ENCODE data around the gene CFL1.

CFL1 gene

GRCh38 chr11:65859095-65859811 is 1.3 kb upstream of the CFL1 start:
- peak; percentile 92 for DNase-seq (ENCODE audit: extremely low read depth, low read depth)
- peak; percentile 13 for TF ChIP-seq CTCF (IDR thresholded peaks at IDR 0.05; ENCODE audit: low read depth, low read length, missing control alignments)
- H3K4me3 ChIP-seq (replicated peaks; ENCODE audit: low read depth, low read length) = peak overlapping the region; percentile 80

GRCh38 chr11:65858681-65859087 is 704 bp upstream of the CFL1 start:
- no peak for TF ChIP-seq CTCF (IDR thresholded peaks at IDR 0.05; ENCODE audit: low read depth, low read length, missing control alignments)
- DNase-seq (ENCODE audit: extremely low read depth, low read depth) = no peak
- peak overlapping the region; percentile 80 for H3K4me3 ChIP-seq (replicated peaks; ENCODE audit: low read depth, low read length)

- H3K4me3 ChIP-seq (replicated peaks; ENCODE audit: low read depth, low read length) = peak overlapping the region; percentile 80
- TF ChIP-seq CTCF (IDR thresholded peaks at IDR 0.05; ENCODE audit: low read depth, low read length, missing control alignments) = no peak
- DNase-seq (ENCODE audit: extremely low read depth, low read depth) = no peak
Observed at GRCh38 chr11:65857500-65857852, 504 bp downstream of the CFL1 start.

- H3K4me3 ChIP-seq (replicated peaks; ENCODE audit: low read depth, low read length) = peak overlapping the region; percentile 80
- no peak for TF ChIP-seq CTCF (IDR thresholded peaks at IDR 0.05; ENCODE audit: low read depth, low read length, missing control alignments)
- DNase-seq (ENCODE audit: extremely low read depth, low read depth) = no peak
Observed at GRCh38 chr11:65856689-65857499, 1.1 kb downstream of the CFL1 start.

GRCh38 chr11:65855927-65856363 is 2.0 kb downstream of the CFL1 start:
- H3K4me3 ChIP-seq (replicated peaks; ENCODE audit: low read depth, low read length) = peak overlapping the region; percentile 80
- no peak for TF ChIP-seq CTCF (IDR thresholded peaks at IDR 0.05; ENCODE audit: low read depth, low read length, missing control alignments)
- DNase-seq (ENCODE audit: extremely low read depth, low read depth) = no peak

GRCh38 chr11:65854852-65855837 is 2.8 kb downstream of the CFL1 start:
- peak overlapping the region; percentile 80 for H3K4me3 ChIP-seq (replicated peaks; ENCODE audit: low read depth, low read length)
- no peak for TF ChIP-seq CTCF (IDR thresholded peaks at IDR 0.05; ENCODE audit: low read depth, low read length, missing control alignments)
- DNase-seq (ENCODE audit: extremely low read depth, low read depth) = no peak
